ENCODE results near the gene OVOL2.
"Not testable (repeated sequence)": the region's sequence is repeated elsewhere in the genome, so short reads cannot be mapped to it uniquely, and the experiment has no call there.

Gene OVOL2

DNA sequence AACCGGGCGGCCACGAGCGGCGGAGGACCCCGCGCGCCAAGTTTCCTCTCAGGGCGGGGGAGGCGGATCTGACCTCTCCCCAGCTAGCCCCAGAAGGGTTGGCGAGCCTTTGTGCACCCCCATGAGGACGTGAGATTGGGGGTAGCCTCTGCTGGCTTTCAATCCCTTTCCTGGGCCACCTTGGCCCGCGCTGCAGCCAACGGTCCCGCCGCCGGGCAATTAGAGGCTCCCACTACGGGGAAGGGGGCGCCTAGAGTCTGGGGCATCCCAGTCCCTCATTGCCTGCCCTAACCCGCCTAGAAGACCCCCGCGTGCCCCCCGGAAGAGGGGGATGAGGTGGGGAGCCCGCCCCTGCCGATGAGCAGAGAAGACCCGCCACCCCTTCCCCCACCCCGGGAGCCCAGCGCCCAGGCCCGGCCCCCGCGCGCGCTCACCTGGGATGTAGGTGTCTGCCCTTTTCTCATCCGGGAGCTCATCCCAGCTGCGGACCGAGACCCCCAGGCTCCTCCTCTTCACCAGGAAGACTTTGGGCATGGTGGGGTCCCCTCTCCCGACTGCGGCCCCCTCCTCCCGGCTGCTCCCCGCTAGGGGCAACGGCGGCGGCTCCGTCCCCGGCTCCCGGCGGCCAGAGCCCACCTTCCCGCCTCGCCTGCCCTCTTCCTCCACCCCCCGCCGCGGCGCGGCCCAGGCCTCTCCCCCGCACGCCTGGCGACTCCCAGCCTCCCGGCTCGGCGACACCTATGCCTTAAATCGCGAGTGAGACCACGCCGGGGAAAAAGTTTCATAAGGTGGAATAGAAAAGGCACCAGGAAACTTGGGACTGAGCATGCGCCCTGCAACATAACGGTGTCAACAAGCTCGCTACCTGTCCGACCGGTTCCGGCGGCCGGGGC, at the start of gene OVOL2:
Gene OVOL2, minus strand, starts transcription at position 816 of the 893 bp plus-strand sequence. Its CDS starts 282 bp downstream, at position 534.
- DNase-seq (ENCODE audit: low read depth in 3 of 3), result no peak

DNA sequence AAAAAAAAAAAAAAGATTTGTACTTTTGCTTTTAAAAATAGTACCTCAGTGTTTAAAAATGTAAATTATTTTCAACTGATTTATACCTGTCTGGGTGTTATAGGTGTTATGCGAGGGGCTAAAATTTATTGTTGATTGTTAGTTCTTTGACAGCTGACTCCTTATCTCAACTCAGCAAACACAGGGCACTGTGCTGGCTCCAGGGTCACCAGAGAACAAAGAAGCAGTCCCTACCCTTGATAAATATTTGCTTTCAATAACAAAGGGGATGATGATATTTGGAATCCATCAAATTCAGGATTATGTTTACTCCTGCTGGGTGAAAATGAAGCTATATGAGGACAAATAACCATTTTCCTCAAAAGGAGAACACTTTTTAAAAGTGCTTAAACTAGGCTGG, 45.8 kb upstream of the OVOL2 start:
- no peak for DNase-seq (ENCODE audit: low read depth in 3 of 3)

DNA sequence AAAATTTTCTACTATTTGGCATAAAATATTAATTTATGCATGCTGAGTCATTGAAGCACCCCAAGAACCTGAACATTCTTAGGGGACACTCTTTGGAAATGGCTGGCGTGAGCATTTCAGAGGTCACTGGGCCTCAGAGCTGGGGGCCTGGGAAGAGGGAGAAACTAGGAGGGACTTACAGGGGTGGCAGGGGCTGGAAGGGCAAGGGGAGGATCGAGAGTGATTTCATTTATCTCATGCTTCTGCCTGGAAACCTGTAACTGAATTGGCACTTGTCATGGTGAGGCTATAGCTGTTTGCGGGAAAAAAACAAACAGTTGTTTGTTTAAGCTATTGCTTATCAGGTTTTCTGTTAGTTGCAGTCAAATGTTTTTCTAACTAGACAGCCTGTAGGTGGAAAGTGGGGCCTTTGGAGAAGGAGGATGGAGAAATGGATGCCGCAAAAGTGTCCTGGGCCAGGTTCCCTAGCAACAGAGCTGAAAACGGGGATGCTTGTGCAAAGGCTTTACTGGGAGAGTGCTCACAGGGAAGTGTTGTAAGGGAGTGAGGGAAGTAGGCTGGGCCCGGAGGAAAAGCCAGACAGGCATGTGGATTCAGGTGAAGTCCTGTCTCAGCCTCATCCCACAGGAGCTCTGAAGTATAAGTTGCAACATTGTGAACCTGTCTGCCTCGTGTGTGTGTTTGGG, 43.6 kb upstream of the OVOL2 start:
- DNase-seq (ENCODE audit: low read depth in 3 of 3), result no peak

DNA sequence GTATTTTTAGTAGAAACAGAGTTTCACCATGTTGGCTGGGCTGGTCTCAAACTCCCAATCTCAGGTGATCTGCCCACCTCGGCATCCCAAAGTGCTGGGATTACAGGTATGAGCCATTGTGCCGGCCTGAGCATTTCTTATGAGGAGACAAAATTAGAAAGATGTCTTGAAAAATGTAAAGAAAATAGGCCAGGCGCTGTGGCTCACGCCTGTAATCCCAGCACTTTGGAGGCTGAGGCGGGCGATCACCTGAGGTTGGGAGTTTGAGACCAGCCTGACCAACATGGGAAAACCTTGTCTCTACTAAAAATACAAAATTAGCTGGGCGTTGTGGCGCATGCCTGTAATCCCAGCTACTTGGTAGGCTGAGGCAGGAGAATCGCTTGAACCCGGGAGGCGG, 42.9 kb upstream of the OVOL2 start:
- not testable (repeated sequence) for DNase-seq (ENCODE audit: low read depth in 3 of 3)

DNA sequence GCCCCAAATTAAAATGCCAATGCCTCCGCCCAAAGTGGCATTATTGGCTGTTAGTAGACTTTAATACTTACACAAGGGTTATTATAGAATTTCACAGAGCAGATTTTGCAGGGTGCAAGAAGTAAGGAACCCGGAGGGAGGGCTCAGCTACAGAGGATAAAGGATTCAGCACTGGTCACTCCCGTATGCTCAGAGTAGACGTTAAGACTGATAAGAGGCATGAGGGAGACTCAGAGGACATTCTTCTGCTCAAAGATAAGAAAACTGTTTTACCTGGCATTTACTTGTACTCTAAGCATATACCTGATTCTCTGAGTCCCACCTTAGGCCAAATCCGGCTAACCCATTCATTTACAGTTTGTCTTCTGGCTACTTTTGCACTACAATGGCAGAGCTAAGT, 36.5 kb upstream of the OVOL2 start:
- no peak for DNase-seq (ENCODE audit: low read depth in 3 of 3)

DNA sequence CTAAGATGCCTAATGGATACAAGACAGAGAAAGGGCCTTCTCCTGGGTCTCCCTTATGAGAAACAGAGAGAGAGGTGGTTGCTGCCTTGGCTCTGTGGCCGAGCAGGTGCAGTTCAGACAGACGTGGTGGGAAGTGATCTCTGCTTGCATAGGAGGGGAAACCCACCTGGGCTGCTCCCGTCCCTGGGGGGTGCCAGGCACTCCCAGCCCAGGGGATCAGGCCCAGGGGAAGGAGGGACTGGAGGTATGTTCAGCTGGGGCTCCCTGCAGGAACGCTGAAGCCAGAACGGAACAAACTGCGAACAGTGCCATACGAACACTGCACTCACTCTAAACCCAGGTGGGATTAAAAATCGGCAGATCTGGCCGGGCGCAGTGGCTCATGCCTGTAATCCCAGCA, 35.7 kb upstream of the OVOL2 start:
- no peak for DNase-seq (ENCODE audit: low read depth in 3 of 3)

DNA sequence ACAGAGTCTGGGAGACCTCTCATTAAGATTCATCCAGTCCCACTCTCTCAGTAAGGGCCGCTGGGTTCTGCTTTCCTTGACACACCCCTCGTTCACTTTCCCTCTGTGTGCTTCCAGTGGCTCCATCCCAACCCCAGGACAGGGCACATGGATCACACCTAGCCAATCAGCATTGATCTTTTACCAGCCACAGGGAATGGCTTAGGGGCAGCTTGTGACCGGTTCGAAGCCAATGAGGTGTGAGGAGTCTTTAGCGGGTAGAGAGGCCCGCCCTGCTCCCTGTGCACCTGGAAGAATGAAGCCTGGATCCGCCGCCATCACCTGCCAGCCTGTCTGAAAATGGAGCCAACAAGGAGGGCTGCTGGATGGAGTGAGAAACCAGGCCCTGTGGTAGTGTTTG, 35.2 kb upstream of the OVOL2 start:
- no peak for DNase-seq (ENCODE audit: low read depth in 3 of 3)

DNA sequence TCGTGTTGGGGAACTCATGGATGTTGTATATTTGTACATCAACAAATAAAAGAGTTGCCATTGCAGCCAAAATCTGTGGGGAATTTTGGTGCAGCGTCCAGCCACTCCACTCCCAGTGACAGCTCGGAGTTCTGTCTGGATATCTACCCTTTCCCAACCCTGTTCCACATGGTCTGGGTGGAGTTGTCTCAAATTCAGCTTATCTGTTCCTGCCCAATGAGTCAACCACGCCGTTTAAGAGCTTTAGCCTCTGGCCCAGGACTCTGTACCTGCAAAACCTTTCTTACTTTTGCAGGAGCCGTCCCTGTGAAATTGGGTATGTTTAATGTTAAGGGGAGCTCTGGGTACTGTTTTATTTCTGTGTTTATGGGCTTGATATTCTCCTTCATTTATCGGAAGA, 33.9 kb upstream of the OVOL2 start:
- DNase-seq (ENCODE audit: low read depth in 3 of 3), result no peak

DNA sequence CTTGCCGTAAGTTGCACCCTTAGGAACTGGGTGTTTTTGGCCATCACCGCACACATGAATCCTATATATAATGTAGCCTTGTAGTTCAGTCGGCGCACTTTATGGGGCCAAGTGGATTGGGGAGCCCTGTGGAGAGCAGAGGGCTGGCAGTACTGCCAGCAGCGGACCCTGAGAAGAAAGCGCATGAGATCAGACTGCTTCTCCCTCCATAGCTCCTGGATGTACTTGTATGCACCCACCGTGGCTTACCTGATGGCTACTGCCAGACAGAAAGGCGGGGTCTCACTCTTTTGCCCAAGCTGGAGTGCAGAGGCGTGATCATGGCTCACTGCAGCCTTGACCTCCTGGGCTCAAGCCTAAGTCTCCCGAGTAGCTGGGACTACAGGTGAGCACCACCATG, 32.8 kb upstream of the OVOL2 start:
- no peak for DNase-seq (ENCODE audit: low read depth in 3 of 3)

DNA sequence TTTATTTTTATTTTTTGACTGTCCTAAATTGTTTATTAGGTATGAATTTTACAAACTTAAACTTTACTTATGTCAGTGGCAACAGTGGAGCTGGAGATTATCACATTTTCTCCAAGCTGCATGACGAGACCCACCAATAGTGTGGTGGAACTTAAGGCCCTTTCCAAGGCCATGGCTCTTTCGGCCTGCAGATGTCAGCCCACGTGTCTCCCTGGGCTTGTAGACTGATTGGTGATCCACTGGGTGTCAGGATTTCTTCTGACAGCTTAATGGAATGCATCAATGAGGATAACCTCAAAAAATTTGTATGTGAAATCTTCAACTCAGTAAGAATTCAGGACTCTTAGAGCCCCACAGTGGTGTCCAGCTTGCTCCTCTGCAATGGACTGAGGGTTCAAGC, 32.3 kb upstream of the OVOL2 start:
- no peak for DNase-seq (ENCODE audit: low read depth in 3 of 3)

DNA sequence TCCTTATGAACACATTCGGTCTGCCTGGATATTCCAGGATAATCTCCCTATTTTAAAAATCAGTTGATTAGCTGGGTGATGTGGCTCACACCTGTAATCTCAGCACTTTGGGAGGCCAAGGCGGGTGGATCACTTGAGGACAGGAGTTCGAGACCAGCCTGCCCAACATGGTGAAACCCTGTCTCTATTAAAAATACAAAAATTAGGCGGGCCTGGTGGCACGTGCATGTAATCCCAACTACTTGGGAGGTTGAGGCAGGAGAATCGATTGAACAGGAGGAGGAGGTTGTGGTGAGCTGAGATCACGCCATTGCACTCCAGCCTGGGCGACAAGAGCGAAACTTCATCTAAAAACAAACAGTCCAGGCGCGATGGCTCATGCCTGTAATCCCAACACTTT, 31.1 kb upstream of the OVOL2 start:
- DNase-seq (ENCODE audit: low read depth in 3 of 3), result not testable (repeated sequence)

DNA sequence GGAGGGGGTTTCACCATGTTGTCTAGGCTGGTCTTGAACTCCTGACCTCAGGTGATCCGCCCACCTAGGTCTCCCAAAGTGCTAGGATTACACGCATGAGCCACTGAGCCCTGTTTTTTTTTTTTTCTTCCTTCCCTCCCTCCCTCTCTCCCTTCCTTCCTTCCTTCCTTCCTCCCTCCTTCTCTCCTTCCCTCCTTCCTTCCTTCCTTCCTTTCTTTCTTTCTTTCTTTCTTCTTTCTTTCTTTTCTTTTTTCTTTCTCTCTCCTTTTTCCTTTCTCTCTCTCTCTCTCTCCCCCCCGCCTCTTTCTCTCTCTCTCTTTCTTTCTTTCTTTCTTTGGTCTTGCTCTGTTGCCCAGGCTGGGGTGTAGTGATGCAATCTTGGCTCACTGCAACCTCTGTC, 30.6 kb upstream of the OVOL2 start:
- DNase-seq (ENCODE audit: low read depth in 3 of 3), result not testable (repeated sequence)

DNA sequence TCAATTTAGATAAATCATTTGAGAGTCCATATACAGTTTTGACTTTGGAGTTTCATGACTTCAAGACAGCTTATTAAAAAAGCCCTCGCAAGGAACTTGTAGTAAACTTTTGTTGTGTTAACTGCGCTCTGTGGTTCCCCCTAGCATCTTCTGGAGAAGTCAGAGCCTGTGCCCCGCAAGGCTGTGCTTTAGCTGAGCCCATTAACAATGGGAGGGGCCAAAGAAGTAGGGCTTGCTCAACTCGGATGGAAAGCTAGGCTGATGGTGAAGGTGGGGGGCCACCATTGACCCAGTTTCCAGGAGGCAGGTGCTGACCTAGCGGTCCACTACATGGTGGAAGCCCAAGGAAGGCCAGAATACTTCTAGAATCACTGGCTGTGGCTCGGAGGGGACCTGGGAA, 29.3 kb upstream of the OVOL2 start:
- DNase-seq (ENCODE audit: low read depth in 3 of 3), result no peak

DNA sequence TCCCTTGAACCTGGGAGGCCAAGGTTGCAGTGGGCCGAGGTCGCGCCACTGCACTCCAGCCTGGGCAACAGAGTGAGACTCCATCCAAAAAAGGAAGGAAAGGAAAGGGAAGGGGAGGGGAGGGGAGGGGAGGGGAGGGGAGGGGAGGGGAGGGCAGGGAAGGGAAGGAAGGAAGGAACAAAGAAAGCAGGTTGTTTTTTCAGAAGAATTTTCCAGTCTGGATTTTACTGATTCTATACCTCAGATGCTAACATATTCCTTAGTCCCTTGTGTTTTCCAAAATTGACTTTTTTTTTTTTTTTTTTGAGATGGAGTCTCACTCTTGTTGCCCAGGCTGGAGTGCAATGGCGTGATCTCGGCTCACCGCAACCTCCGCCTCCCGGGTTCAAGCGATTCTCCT, 23.1 kb upstream of the OVOL2 start:
- not testable (repeated sequence) for DNase-seq (ENCODE audit: low read depth in 3 of 3)

DNA sequence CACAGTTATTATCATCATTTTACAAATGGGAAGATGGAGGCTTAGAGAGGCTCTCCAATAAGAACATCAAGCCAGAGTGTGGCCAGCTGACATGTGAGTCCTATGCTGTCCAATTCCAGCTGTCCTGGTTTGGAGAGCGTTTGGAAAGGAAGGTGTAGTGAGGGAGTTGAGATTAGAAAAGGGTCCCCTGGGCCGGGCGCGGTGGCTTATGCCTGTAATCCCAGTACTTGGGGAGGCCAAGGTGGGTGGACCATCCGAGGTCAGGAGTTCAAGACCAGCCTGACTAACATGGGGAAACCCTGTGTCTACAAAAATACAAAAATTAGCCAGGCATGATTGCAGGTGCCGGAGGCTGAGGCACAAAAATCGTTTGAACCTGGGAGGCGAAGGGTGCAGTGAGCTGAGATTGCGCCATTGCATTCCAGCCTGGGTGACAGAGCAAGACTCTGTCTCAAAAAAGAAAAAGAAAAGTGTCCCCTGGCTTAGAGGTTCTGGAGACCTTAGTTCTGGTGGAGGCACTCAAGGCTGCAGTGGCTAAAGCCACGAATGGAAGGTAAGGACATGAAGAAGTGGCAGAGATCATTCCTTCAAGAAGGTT, 22.1 kb upstream of the OVOL2 start:
- no peak for DNase-seq (ENCODE audit: low read depth in 3 of 3)

DNA sequence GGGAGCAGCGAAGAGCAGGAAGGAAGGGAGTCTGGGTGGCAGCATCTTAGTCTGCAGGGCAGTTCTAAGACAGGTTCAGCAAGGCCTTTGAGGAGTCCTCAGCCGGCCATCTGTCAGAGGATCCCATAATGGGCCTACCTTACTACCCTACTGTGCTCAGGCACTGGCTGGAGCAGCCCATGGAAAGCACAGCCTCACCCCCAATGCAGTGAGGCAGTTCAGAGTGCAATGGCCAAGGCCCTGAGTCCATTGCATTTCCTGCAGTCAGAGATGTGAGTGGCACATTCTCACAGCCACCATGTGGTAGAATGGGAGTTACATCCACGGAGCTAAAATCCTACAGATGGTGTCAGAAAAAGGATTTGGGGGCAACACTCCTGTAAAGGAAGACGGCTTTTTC, 19.4 kb upstream of the OVOL2 start:
- no peak for DNase-seq (ENCODE audit: low read depth in 3 of 3)

DNA sequence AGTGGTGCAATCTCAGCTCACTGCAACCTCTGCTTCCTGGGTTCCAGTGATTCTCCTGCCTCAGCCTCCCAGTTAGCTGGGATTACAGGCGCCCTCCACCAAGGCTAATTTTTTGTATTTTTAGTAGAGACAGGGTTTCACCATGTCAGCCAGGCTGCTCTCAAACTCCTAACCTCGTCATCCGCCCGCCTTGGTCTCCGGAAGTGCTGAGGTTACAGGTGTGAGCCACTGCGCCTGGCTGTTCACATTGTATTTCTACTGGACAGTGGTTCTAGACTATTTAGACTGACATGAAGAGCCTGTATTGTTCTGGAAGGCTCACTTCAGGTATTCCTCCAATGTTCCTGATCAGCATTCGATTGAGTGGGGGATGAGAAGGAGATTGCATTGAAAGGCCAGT, 14.8 kb upstream of the OVOL2 start:
- no peak for DNase-seq (ENCODE audit: low read depth in 3 of 3)

DNA sequence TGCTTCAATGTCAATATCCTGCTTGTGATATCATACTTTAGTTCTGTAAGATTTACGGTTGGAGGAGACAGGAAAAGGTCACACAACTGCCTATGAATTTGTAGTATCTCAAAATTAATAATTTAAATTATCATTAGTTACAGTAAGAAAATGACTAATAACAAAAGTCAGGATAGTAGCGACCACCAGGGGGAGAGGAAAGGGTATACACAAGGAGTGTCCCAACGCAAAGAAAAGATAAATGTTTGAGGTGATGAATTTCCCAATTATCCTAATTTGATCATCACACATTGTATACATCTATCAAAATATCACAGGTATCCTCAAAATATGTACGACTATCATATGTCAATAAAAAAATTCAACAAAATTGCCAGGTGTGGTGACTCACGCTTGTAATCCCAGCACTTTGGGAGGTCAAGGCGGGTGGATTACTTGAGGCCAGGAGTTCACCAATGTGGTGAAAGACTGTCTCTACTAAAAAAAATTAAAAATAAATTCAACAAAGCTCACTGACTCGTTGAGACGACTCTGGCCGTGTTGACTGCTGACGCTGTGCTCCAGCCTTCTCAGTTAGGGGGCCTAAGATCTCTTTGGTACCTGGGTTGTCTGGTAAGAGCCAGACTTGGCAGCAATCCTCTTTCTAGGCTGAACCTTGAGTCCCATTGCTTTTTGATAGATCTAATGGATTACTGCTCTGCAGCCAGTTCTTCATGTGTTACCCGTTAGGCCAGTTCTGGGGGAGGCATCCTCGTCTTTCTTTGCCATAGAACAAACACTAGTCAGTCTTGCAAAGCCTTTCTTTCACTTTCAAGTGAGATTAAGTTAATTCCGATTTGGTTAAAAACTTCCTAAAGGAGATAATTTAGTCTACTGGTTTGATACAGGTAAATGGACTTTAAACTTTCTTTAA, 9.0 kb upstream of the OVOL2 start:
- DNase-seq (ENCODE audit: low read depth in 3 of 3), result no peak

DNA sequence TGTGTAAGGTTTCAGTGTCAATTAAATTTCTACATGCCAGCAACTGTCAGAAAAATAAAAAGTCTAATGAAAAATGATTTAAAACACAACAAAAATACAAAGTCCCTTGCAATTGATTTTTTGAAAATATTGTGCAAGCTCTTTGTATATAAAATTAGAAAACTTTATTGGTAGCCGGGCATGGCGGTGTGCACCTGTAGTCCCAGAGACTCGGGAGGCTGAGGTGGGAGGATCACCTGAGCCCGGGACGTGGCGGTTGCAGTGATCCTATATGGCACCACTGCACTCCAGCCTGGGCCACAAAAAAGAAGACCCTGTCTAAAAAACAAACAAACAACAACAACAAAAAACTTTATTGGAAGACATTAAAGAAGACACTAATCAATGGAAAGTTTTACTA, 6.0 kb upstream of the OVOL2 start:
- no peak for DNase-seq (ENCODE audit: low read depth in 3 of 3)

DNA sequence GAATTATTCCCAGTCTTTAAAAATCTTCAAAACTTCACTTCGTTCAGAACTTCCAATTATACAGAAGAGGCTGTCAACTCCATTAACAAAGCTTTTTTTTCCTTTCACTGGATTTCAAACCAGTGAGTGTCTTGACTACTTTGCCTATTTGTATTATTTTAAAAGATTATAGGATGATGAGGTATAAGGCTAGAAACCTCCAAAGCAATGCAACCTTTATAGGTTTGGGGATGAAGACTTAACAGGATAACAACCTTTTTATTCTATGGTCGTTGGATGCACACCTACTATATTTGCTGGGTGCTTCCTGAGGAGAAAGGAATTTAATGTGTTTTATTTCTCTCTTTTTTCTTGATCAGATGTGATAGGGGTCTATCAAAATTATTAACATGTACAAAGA, 1.9 kb upstream of the OVOL2 start:
- DNase-seq (ENCODE audit: low read depth in 3 of 3), result no peak

DNA sequence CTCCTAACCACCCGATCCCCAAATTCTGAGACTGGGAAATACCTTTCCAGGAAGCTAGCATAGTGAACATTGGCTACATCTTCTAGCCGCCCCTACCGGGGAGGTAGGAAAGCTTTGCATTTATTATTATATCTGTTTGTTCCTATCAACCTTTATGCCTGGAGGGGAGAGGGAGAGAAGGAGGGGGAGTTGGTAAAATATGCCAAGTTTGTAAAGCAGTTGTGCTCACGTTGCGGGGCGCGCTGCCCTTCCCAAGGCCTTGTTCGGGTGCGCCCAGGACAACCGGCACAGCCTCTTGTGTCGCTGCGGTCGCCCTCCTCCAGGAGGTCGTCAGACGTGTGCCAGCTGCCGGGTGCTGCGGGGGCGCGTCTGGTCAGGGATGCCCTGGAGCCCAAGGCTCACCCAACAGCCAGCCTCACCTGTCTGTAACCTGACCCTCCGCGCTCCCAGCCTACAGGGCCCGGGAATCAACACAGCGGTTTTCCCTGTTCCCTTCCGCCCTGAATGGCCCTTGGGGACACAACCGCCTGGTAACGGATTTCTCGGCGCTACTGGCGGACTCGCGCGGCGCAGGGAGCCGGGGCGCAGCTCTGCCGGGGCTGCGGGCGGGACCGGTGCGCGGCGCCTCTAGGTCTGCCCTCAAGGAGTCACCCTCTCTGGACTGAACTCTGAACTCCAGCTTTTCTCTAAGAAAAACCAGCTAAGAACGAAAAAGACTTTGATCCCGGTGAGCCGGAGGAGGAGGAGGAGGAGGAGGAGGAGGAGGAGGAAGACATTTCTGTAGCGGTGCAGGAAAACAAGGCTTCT, 1.1 kb upstream of the OVOL2 start:
- no peak for DNase-seq (ENCODE audit: low read depth in 3 of 3)
